Body of pancreas (tissue), 4 donors: ENCODE data around the gene PTBP1. TPM values are rescaled to one million over a fixed set of nuclear protein-coding genes. Genes with fewer than 3 reads are reported as not detected.

ENCODE experiments used
- ATAC-seq: fragments of 150-250 bp; one replicate; pipeline ENCODE4 v1.9.1; 2016
- DNase-seq, 4 donors: peaks; one replicate each; pipeline ENCODE4 v3.0.0-alpha.2; 2019
- H3K27ac ChIP-seq, 4 donors: fragments of 200-600 bp; sonication (generic); 1 replicate in 3 of 4; 2 replicates in 1 of 4; pipeline versions ENCODE4 v1.5.1 to v1.6.1; 2016 to 2019; ENCODE audit warnings: mild to moderate bottlenecking in 1 of 4, mixed read lengths in 1 of 4, moderate library complexity in 1 of 4
- H3K27me3 ChIP-seq, 2 donors: fragments of 200-600 bp; sonication (generic); one replicate each; pipeline ENCODE4 v1.6.0; 2016; ENCODE audit warnings: mild to moderate bottlenecking in 1 of 2
- H3K36me3 ChIP-seq, 2 donors: fragments of 200-600 bp; sonication (generic); replicated peaks in 1 of 2; 2 replicates each; pipeline ENCODE4 v1.5.1; 2016; ENCODE audit warnings: low read depth in 2 of 2; ENCODE audit not compliant: insufficient read depth in 1 of 2
- H3K4me1 ChIP-seq: fragments of 200-600 bp; sonication (generic); one replicate; pipeline ENCODE4 v1.6.0; 2016
- H3K4me3 ChIP-seq, 2 donors: fragments of 200-600 bp; sonication (generic); 1 replicate in 1 of 2; 2 replicates in 1 of 2; pipeline ENCODE4 v1.5.1; 2016 to 2019
- H3K9me3 ChIP-seq, 3 donors: fragments of 200-600 bp; sonication (generic); 1 replicate in 2 of 3; 2 replicates in 1 of 3; pipeline ENCODE4 v1.5.1; 2016
- CTCF ChIP-seq, 7 experiments: fragments of 450-650 bp in 4 of 7; fragments of 200-600 bp in 3 of 7; sonication (generic) in 3 of 7; IDR thresholded peaks; one replicate each; pipeline ENCODE4 v1.5.1; 2016 to 2019; ENCODE audit warnings: antibody characterized with exemption in 7 of 7
- POLR2A ChIP-seq, 3 donors: fragments of 450-650 bp; IDR thresholded peaks; one replicate each; pipeline ENCODE4 v1.6.1; 2016; ENCODE audit warnings: antibody characterized with exemption in 3 of 3, mild to moderate bottlenecking in 2 of 3
- WGBS, 2 donors: methylation state at CpG; one replicate each; pipeline ENCODE4 v1.1.5; 2017; 5-methylcytosine and 5-hydroxymethylcytosine counted together
- intact Hi-C: fragments of 100-400 bp; cut with DNase I; formaldehyde crosslinking; loops from one replicate; pipeline ENCODE4 v1.15.1; 2023
- total RNA-seq, 2 donors: library from RNA; depleted of rRNA; stranded (reverse); fragments of >200 nt; gene quantifications; one replicate each; pipeline ENCODE4 v1.1.0, GENCODE V29; 2016

PTBP1 gene
- total RNA-seq, 2 donors from 2014 or later = 78.9 to 100 TPM

DNA sequence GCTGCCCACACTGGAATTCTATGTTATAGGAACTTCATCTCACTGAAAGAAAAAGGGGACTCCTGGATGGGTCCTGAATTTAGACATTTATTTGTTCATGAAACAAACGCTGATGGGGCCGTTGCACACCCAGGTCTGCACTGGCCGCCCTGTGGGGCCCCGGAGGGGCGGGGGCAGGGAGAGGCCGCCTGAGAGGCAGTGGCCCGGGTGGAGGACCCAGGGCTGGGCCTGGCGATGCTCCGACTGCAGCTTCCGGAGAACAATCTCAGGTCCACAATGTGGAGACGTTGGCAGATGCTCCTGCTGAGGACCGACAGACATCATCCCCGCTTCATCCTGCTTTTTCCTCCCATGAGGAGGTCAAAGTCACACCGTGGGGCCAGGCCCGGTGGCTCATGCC, 16.3 kb upstream of the PTBP1 start:
- TF ChIP-seq CTCF (IDR thresholded peaks at IDR 0.05) (no peak), POLR2A (IDR thresholded peaks at IDR 0.05) (no peak)
- Histone ChIP-seq H3K9me3 (no peaks in the 10 kb centered on the region), H3K4me1 (peaks cover 15% of the 10 kb centered on the region), H3K27me3 (no peaks in the 10 kb centered on the region), H3K4me3 (no peak overlapping the region), H3K27ac (peak overlapping the region in 2 of 4 donors; percentile 87 to 89), H3K36me3 (no peaks in the 10 kb centered on the region)
- WGBS, 2 donors = 73 to 79% methylated on average over 10 to 15 of the region's 15 CpGs
- ATAC-seq (no peak), DNase-seq (no peak)
- intact Hi-C loops = no loop called here

DNA sequence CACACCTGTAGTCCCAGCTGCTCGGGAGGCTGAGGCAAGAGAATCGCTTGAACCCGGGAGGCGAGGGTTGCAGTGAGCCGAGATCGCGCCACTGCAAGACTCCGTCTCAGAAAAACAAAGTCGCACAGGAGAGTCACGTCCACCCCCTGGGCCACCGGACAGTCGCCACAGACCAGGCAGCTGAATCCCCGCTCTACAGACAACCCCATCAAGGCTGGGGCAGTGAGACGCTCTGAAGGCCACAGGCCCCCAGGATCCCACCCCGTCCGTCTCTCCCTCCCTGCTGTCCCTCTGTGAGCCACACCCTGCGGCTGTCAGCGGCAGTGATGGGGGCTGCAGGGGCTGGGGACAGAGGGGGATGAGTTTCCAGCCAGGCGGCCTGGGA, 15.5 kb upstream of the PTBP1 start:
- peak overlapping the region; percentile 62 to 89 (median 78) for H3K27ac ChIP-seq
- no peak for ATAC-seq
- intact Hi-C loops = no loop called here
- H3K27me3 ChIP-seq = no peaks in the 10 kb centered on the region
- no peak overlapping the region for H3K4me3 ChIP-seq
- peaks cover 15% of the 10 kb centered on the region for H3K4me1 ChIP-seq
- 75 to 84% methylated on average over 4 to 17 of the region's 19 CpGs for WGBS, 2 donors
- no peaks in the 10 kb centered on the region for H3K36me3 ChIP-seq
- H3K9me3 ChIP-seq = no peaks in the 10 kb centered on the region
- no peak for DNase-seq
- TF ChIP-seq POLR2A (IDR thresholded peaks at IDR 0.05) (no peak), CTCF (IDR thresholded peaks at IDR 0.05) (no peak)

DNA sequence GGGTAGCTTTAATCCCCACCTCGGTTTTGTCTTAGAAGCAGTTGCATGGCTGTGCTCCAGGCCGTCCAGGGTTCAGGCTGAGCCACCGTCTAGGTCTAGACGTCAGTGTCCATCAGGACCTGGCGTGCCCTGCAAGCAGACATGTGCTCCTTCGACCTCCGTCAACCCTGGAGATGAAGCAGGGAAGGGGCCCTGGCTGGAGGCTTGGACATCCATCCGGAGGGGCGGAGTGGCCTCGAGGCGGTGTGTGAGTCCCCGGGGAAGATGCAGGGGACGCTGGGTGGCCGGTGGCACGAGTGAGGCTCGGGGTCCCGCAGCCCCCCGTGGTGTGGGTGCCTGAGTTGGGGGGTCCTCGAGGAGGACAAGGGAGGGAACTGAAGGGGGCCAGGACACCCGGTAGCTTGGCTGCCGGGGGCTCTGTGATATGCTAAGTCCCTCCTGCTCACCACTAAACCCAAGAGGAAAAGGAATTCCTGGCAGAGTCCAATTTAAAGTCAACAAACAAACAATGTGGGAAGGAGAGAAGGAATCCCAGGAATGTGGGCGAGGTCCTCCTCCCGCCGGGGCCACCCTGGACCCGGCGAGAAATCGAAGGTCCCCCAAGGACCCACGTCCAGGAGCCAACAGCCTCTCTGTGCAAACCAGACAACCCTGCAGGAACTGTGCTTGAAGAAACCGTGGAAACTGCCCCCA, 14.9 kb upstream of the PTBP1 start:
- H3K4me1 ChIP-seq = peaks cover 15% of the 10 kb centered on the region
- H3K36me3 ChIP-seq = no peaks in the 10 kb centered on the region
- H3K9me3 ChIP-seq = no peaks in the 10 kb centered on the region

DNA sequence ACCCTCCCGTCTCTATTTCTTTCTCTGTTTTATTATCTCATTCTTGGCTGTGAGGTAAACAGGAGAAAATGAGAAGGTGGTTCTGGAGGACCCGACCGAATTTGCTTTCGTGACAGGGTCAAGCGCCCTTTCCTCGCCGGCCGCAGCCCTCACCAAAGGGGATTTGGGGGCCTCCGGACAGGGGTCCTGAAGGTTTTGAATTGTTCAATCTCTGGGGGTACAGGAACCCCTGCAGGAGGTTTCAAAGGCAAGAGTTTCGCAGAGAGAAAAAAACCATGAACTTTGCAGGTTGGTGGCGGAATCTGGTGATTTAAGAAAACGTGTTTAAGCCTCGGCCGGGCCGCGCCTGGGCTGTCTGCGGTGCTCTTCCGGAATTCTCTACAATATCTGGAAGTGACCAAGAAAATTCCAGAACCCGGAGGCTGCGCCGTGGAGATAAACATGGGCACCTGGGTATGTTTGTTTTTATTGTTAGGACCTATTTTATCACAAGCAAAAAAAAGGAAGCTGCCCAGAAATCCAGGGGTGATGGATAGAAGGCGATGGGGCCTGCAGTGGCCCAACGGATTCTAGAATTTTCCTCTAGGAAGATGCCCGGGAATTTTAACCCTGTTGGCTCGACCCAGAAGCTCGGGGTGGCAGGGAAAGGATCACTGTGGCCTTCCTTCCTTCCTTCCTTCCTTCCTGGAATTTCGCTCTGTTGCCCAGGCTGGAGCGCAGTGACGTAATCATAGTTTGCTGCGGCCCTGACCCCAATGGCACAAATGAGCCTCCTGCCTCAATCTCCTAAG, 14.2 kb upstream of the PTBP1 start:
- Histone ChIP-seq H3K4me1 (peaks cover 15% of the 10 kb centered on the region), H3K4me3 (no peak overlapping the region), H3K27ac (peak overlapping the region; percentile 23 to 89 (median 78)), H3K9me3 (no peaks in the 10 kb centered on the region), H3K27me3 (no peaks in the 10 kb centered on the region), H3K36me3 (no peaks in the 10 kb centered on the region)
- intact Hi-C loops = no loop called here
- ATAC-seq (peak; percentile 41), DNase-seq (peak in 1 of 4 donors; percentile 58)
- 28 to 38% methylated on average over 24 to 30 of the region's 30 CpGs for WGBS, 2 donors
- TF ChIP-seq CTCF (IDR thresholded peaks at IDR 0.05) (no peak), POLR2A (IDR thresholded peaks at IDR 0.05) (no peak)

More for the DNA sequence above, 14.9 kb upstream of the PTBP1 start:
- intact Hi-C loops = no loop called here
- 14 to 28% methylated on average over 18 to 29 of the region's 29 CpGs for WGBS, 2 donors
- Histone ChIP-seq H3K27me3 (no peaks in the 10 kb centered on the region), H3K27ac (peak overlapping the region; percentile 62 to 89 (median 78)), H3K4me3 (no peak overlapping the region)
- DNase-seq (peak in 3 of 4 donors; percentile 58 to 72 (median 66)), ATAC-seq (peak; percentile 82)
- TF ChIP-seq CTCF (IDR thresholded peaks at IDR 0.05) (no peak), POLR2A (IDR thresholded peaks at IDR 0.05) (peak; percentile 46 to 79 (median 64))
